Prostate gland (tissue), 2 donors: ENCODE results near the gene KRT14.

Source experiments
- CTCF ChIP-seq, 4 experiments: fragments of 200-600 bp in 2 of 4; fragments of 450-650 bp in 2 of 4; sonication (generic) in 2 of 4; IDR thresholded peaks; 1 replicate in 3 of 4; 2 replicates in 1 of 4; pipeline ENCODE4 v1.5.1; 2016 to 2019; ENCODE audit warnings: antibody characterized with exemption in 4 of 4, mild to moderate bottlenecking in 2 of 4, moderate library complexity in 2 of 4
- POLR2A ChIP-seq: fragments of 450-650 bp; IDR thresholded peaks from one replicate; pipeline ENCODE4 v1.6.1; 2016; ENCODE audit warnings: antibody characterized with exemption, mild to moderate bottlenecking
- POLR2AphosphoS5 ChIP-seq: sonication (generic); formaldehyde crosslinking; IDR thresholded peaks from one replicate; pipeline ENCODE4 v1.6.1; 2017; ENCODE audit warnings: antibody characterized with exemption

GRCh38 chr17:41629316-41629715 is 42.6 kb upstream of the KRT14 start:
- TF ChIP-seq CTCF (IDR thresholded peaks at IDR 0.05): no peak
- TF ChIP-seq POLR2AphosphoS5: no peak
- TF ChIP-seq POLR2A: no peak
